Prostate gland (tissue), 2 donors: ENCODE data around the gene FAM107B. TPM values are rescaled to one million over a fixed set of nuclear protein-coding genes. Genes with fewer than 3 reads are reported as not detected.
A peak's percentile ranks its signal among the peaks of the same experiment; 100 is the strongest.

Experiments used
- DNase-seq: peaks from one replicate; pipeline ENCODE4 v3.0.0-alpha.2; 2019; ENCODE audit warnings: low spot score
- H3K27ac ChIP-seq, 2 donors: fragments of 200-600 bp; sonication (generic); 2 replicates each; pipeline ENCODE4 v1.5.1; 2017 to 2019
- H3K27me3 ChIP-seq: fragments of 200-600 bp; sonication (generic); replicated peaks from 2 replicates; pipeline ENCODE4 v1.5.1; 2019; ENCODE audit not compliant: insufficient read depth
- H3K36me3 ChIP-seq, 2 donors: fragments of 200-600 bp; sonication (generic); 1 replicate in 1 of 2; 2 replicates in 1 of 2; pipeline versions ENCODE4 v1.5.1 to v1.8.1; 2017 to 2019
- H3K4me1 ChIP-seq: fragments of 200-600 bp; sonication (generic); replicated peaks from 2 replicates; pipeline ENCODE4 v1.5.1; 2019
- H3K4me3 ChIP-seq, 2 donors: fragments of 200-600 bp; sonication (generic); 2 replicates each; pipeline ENCODE4 v1.5.1; 2017 to 2019
- H3K9me3 ChIP-seq: fragments of 200-600 bp; sonication (generic); 2 replicates; pipeline ENCODE4 v1.5.1; 2017
- CTCF ChIP-seq, 4 experiments: fragments of 200-600 bp in 2 of 4; fragments of 450-650 bp in 2 of 4; sonication (generic) in 2 of 4; IDR thresholded peaks; 1 replicate in 3 of 4; 2 replicates in 1 of 4; pipeline ENCODE4 v1.5.1; 2016 to 2019; ENCODE audit warnings: antibody characterized with exemption in 4 of 4, mild to moderate bottlenecking in 2 of 4, moderate library complexity in 2 of 4
- POLR2A ChIP-seq: fragments of 450-650 bp; IDR thresholded peaks from one replicate; pipeline ENCODE4 v1.6.1; 2016; ENCODE audit warnings: antibody characterized with exemption, mild to moderate bottlenecking
- POLR2AphosphoS5 ChIP-seq: sonication (generic); formaldehyde crosslinking; IDR thresholded peaks from one replicate; pipeline ENCODE4 v1.6.1; 2017; ENCODE audit warnings: antibody characterized with exemption
- WGBS: methylation state at CpG from one replicate; pipeline ENCODE4 v1.1.5; 2018; 5-methylcytosine and 5-hydroxymethylcytosine counted together
- intact Hi-C: fragments of 100-400 bp; cut with DNase I; formaldehyde crosslinking; loops from one replicate; pipeline ENCODE4 v1.14.2; 2022
- total RNA-seq, 2 donors: library from RNA; depleted of rRNA; stranded (reverse); fragments of >200 nt; gene quantifications; one replicate each; pipeline ENCODE4 v1.1.0, GENCODE V29; 2016

The FAM107B gene
- total RNA-seq, 2 donors from 2014 or later = 32.9 to 63.9 TPM

GRCh38 chr10:14581553-14582321 is 193.0 kb downstream of the FAM107B start:
- Histone ChIP-seq H3K9me3 (no peaks in the 10 kb centered on the region), H3K27me3 (no peaks in the 10 kb centered on the region), H3K4me1 (no peaks in the 10 kb centered on the region), H3K4me3 (no peak overlapping the region), H3K36me3 (no peaks in the 10 kb centered on the region), H3K27ac (no peak overlapping the region)
- WGBS = 88% methylated on average over 7 of the region's 7 CpGs
- DNase-seq = no peak
- intact Hi-C loops = no loop called here
- no peak for TF ChIP-seq CTCF (IDR thresholded peaks at IDR 0.05)
- no peak for TF ChIP-seq POLR2A
- TF ChIP-seq POLR2AphosphoS5 = no peak

GRCh38 chr10:14580671-14581332 is 193.9 kb downstream of the FAM107B start:
- no peak overlapping the region for H3K27ac ChIP-seq
- no peak for DNase-seq
- TF ChIP-seq POLR2AphosphoS5 (no peak), CTCF (IDR thresholded peaks at IDR 0.05) (no peak), POLR2A (no peak)
- H3K9me3 ChIP-seq = no peaks in the 10 kb centered on the region
- H3K27me3 ChIP-seq = no peaks in the 10 kb centered on the region
- WGBS = 78% methylated on average over 13 of the region's 13 CpGs
- no peaks in the 10 kb centered on the region for H3K36me3 ChIP-seq
- intact Hi-C loops = no loop called here
- H3K4me3 ChIP-seq = no peak overlapping the region
- no peaks in the 10 kb centered on the region for H3K4me1 ChIP-seq

GRCh38 chr10:14579405-14579804 is 195.3 kb downstream of the FAM107B start:
- H3K27me3 ChIP-seq = no peaks in the 10 kb centered on the region
- no peak for DNase-seq
- no peaks in the 10 kb centered on the region for H3K4me1 ChIP-seq
- no peaks in the 10 kb centered on the region for H3K9me3 ChIP-seq
- TF ChIP-seq POLR2A (no peak), POLR2AphosphoS5 (no peak)
- H3K4me3 ChIP-seq = no peak overlapping the region
- intact Hi-C loops = no loop called here
- H3K27ac ChIP-seq = peak overlapping the region in 1 of 2 donors; percentile 68
- WGBS = 85% methylated on average over 1 of the region's 1 CpG
- H3K36me3 ChIP-seq = no peaks in the 10 kb centered on the region

GRCh38 chr10:14578060-14578952 is 196.4 kb downstream of the FAM107B start:
- Histone ChIP-seq H3K4me3 (no peak overlapping the region), H3K27me3 (no peaks in the 10 kb centered on the region), H3K9me3 (no peaks in the 10 kb centered on the region), H3K36me3 (no peaks in the 10 kb centered on the region), H3K4me1 (no peaks in the 10 kb centered on the region), H3K27ac (peak overlapping the region; percentile 68 to 70)
- 51% methylated on average over 18 of the region's 18 CpGs for WGBS
- TF ChIP-seq POLR2A (no peak), POLR2AphosphoS5 (no peak), CTCF (IDR thresholded peaks at IDR 0.05) (no peak)
- no peak for DNase-seq
- intact Hi-C loops = no loop called here

GRCh38 chr10:14574885-14575284 is 199.8 kb downstream of the FAM107B start:
- WGBS = 69% methylated on average over 6 of the region's 6 CpGs
- H3K36me3 ChIP-seq = no peaks in the 10 kb centered on the region

More at GRCh38 chr10:14574885-14575284, 199.8 kb downstream of the FAM107B start:
- no peak overlapping the region for H3K4me3 ChIP-seq
- H3K4me1 ChIP-seq = peaks cover 3% of the 10 kb centered on the region
- intact Hi-C loops = no loop called here
- DNase-seq = no peak
- TF ChIP-seq POLR2AphosphoS5 (no peak), POLR2A (no peak), CTCF (IDR thresholded peaks at IDR 0.05) (no peak)
- H3K9me3 ChIP-seq = no peaks in the 10 kb centered on the region
- H3K27ac ChIP-seq = peak overlapping the region in 1 of 2 donors; percentile 8
- H3K27me3 ChIP-seq = no peaks in the 10 kb centered on the region
